ENCODE results near the gene SUPT6H.
"Not testable (repeated sequence)": the region's sequence is repeated elsewhere in the genome, so short reads cannot be mapped to it uniquely, and the experiment has no call there.

Gene SUPT6H

GRCh38 chr17:28722417-28723158 lies 60.6 kb downstream of the SUPT6H start:
- DNase-seq, result no peak

GRCh38 chr17:28723159-28723835 lies 61.3 kb downstream of the SUPT6H start:
- no peak for DNase-seq

- DNase-seq, result not testable (repeated sequence)
Measured at GRCh38 chr17:28723836-28724499, 62.0 kb downstream of the SUPT6H start.

DNA sequence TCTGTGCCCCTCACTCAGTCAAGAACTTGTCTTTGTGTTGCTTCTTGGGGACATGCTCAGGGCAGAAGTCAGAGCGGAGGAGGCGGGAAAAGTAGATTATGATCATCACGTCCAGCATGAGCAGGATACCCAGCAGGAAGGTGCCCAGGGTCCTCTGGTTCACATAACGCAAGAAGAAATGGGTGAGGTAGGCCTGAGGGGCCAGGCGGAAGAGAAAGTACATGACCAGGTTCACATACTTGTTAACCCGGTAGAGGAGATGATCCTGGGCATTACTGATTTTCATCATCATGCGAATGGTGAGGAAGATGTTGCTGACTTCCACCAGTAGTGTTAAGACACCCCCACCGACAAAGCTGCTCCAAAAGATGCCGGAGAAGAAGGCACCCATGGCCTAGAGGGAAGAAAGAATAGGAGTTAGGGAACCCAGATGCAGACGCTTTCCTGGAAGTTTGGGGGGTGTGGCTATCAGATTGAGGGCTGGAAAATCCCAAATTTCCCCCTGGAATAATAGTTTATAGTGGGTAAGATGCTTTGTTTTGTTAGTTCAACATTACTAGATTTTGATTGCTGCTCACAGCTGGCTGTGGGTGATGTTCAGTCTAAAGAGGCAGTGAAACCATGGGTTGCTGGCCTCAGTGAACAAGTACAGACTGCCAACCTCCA lies 62.6 kb downstream of the SUPT6H start:
- no peak for DNase-seq

DNA sequence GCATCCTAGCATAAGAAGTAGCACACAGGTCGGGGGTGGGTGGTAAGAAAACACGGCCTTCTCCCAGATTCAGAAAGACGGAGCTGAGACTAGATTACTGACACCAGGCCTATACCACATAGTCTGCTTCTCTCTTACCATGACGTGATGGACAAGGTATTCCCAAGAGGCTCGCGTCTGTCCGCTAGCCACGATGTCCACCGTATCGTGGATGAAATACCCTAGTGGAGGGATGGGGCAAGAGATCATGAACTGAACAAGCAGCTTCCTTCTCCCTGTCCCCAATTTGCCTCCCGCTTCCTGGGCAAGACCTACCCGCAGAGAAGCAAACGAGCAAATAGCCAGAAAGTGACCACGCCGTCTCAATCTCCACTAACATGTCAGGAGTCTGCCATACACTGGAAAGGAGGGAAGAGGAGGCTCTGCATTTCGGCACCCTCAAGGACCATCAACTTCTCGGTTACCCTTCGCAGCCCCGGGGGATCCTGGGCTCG lies 63.2 kb downstream of the SUPT6H start:
- DNase-seq, result no peak

GRCh38 chr17:28725660-28726225 lies 63.7 kb downstream of the SUPT6H start:
- DNase-seq, result peak; percentile 68

GRCh38 chr17:28726226-28726626 lies 64.2 kb downstream of the SUPT6H start, which contains the start of gene TLCD1:
Gene TLCD1 (minus strand): TSS chr17:28726233. CDS start chr17:28726097, 136 bp downstream.
- peak; percentile 88 for DNase-seq

- DNase-seq, result peak; percentile 96
Measured at GRCh38 chr17:28726627-28727491, 64.9 kb downstream of the SUPT6H start.

DNA sequence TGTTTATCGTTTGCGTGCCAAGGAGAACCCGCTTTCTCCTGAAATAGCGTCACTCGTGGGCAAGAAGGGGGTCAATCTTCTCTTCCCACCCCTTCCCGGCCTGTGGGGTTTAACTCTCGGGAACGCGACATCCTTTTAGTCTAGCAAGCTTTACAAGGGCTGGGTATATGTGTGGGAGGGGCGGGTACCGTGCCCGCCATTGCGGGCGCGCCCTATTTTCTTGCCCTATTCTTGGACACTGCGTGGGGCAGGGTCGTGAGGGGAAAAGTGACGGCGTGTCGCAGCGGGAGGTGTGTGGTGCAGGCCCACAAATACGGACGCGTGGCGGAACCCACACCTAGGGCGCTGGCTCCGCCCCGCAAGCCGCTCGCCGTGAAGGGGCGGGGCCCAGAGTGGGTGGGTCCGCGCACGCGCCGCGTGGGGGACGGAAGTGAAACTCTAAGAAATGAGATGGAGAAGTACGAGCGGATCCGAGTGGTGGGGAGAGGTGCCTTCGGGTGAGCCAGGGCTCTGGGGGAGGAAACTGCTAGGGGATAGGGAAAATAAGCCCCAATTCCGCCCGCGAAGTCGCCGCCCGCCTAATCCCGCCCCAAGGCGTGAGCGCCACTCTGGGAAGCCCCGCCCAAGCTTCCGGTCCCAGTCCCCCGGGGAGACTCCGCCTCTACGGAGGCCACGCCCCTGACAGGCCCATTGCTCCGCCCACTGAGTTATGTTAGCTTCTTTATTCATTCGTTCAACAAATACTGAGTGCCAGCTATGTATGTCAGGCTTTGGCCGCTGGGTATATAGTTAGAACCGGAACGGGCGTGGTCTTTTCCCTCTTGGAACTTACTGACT lies 66.6 kb downstream of the SUPT6H start, which contains the start of gene NEK8:
Gene NEK8, plus strand, starts transcription at position 425 of the 837 bp plus-strand sequence. Its CDS starts 26 bp downstream, at position 451.
- DNase-seq, result peak; percentile 97

DNA sequence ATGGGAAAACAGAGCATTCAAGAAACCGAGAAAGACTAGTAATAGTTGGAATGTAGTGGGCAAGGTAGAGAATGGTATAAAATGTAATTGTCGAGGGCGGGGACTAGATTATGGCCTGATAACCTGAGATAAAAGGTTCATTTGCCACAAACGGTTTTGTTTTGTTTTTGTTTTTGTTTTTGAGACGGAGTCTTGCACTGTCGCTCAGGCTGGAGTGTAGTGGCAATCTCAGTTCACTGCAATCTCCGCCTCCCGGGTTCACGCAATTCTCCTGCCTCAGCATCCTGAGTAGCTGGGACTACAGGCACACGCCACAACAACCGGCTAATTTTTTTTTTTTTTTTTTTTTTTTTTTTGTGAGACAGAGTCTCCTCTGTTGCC lies 67.9 kb downstream of the SUPT6H start:
- DNase-seq, result no peak

DNA sequence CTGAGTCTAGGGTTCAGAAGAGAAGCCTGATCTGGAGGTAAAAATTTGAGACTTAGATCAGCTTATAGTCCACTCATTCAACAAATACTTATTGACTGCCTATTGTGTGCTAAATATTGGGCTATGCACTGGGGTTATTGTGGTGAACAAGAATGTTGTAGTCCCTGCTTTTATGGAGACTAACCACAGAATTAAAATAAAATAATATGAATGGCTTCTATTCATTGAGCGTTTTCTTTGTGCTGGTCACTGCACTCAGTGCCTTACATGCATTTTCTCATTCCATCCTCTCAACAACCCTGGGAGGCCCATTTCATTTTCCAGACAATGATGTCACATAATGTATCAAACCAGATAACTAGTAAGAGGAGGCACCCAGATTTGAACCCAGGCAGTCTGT lies 71.3 kb downstream of the SUPT6H start:
- DNase-seq, result no peak

DNA sequence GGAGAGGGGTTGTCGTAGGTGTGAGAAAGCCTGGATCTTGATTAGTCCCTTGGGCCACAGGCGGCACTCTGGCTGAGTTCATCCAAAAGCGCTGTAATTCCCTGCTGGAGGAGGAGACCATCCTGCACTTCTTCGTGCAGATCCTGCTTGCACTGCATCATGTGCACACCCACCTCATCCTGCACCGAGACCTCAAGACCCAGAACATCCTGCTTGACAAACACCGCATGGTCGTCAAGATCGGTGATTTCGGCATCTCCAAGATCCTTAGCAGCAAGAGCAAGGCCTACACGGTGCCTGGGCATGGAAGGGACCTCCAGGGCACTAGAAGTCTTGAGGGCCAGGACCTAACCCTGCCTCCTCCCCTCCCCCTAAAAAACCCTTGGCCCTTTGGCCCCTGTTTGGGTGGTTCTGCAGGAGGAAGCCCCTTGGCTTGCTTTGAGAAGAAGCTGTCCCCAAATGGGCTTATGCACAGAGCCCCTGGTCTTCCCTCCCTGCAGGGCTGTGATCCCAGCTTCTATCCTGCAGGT lies 72.8 kb downstream of the SUPT6H start:
- no peak for DNase-seq

DNA sequence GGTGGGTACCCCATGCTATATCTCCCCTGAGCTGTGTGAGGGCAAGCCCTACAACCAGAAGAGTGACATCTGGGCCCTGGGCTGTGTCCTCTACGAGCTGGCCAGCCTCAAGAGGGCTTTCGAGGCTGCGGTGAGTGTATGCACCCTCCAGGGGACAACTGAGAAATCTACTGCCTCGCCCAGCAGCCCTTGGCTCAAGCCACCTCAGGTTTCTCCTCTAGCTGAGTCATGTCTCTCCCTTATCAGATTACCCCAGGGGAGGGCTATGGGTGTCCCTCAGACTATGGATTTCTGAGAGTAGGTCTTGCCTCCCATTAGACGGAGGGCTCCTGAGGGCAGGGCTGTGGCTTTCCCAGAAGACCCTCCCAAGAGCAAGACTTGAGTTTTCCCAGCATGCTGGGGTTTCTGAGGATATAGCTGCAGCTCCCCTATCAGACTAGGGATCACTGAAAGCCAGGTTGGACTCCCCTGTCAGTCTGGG lies 73.3 kb downstream of the SUPT6H start:
- DNase-seq, result no peak

DNA sequence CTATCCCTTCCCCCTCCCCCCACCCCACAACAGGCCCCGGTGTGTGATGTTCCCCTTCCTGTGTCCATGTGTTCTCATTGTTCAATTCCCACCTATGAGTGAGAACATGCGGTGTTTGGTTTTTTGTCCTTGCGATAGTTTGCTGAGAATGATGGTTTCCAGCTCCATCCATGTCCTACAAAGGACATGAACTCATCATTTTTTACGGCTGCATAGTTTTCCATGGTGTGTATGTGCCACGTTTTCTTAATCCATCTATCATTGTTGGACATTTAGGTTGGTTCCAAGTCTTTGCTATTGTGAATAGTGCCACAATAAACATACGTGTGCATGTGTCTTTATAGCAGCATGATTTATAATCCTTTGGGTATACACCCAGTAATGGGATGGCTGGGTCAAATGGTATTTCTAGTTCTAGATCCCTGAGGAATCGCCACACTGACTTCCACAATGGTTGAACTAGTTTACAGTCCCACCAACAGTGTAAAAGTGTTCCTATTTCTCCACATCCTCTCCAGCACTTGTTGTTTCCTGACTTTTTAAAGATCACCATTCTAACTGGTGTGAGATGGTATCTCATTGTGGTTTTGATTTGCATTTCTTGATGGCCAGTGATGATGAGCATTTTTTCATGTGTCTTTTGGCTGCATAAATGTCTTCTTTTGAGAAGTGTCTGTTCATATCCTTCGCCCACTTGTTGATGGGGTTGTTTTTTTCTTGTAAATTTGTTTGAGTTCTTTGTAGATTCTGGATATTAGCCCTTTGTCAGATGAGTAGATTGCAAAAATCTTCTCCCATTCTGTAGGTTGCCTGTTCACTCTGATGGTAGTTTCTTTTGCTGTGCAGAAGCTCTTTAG lies 74.1 kb downstream of the SUPT6H start:
- DNase-seq, result not testable (repeated sequence)

DNA sequence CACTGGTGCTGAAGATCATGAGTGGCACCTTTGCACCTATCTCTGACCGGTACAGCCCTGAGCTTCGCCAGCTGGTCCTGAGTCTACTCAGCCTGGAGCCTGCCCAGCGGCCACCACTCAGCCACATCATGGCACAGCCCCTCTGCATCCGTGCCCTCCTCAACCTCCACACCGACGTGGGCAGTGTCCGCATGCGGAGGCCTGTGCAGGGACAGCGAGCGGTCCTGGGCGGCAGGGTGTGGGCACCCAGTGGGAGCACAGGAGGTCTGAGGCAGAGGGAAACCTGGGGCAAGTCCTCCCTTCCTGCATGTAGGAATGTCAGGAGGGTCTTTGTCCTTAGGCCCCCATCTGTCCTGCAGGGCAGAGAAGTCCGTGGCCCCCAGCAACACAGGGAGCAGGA lies 75.3 kb downstream of the SUPT6H start:
- DNase-seq, result no peak

- peak; percentile 20 for DNase-seq
Measured at GRCh38 chr17:28737770-28738679, 76.0 kb downstream of the SUPT6H start.

DNA sequence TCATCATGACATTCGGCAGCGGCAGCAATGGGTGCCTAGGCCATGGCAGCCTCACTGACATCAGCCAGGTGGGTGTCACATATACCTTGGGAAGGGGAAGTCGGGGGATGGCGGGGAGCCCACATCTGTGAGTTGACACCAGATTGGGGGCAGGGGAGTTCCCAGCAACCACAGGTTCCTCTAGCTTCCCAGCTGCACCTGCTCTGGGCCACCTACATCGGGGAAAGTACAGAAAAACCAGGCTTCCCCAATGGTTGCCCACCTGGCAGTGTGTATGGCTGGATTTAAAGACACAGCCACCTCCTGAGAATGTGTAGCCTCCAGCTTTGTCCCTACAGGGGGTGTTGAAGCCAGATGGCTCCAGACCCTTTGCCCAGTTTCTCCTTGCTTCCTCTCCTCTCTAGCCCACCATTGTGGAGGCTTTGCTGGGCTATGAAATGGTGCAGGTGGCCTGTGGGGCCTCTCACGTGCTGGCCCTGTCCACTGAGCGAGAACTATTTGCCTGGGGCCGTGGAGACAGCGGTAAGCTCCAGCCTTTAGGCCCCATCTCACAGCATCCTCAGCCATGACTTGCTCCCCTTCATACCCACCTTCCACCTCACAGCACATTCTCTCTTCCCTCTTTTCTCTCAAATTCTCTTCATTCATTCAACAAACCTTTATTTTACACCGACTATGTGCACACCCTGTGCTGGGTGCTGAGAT lies 76.8 kb downstream of the SUPT6H start:
- no peak for DNase-seq
